ENCODE results near the gene GNG14. TPM values are rescaled to one million over a fixed set of nuclear protein-coding genes. Genes with fewer than 3 reads are reported as not detected.
"Not testable (repeated sequence)": the region's sequence is repeated elsewhere in the genome, so short reads cannot be mapped to it uniquely, and the experiment has no call there.

Gene GNG14
- not detected for polyA plus RNA-seq
- long read RNA-seq, donor 1: 0 reads
- long read RNA-seq, donor 2: 0 reads
- long read RNA-seq, donor 3: 0 reads
- long read RNA-seq, donor 4: 0 reads
- long read RNA-seq, donor 5: 0 reads
- long read RNA-seq, donor 6: 0 reads
- long read RNA-seq, donor 7: 0 reads
- long read RNA-seq, donor 8: 0 reads
- long read RNA-seq, donor 9: 0 reads
- long read RNA-seq, donor 10: 0 reads

GRCh38 chr19:12687496-12688196, at the start of gene GNG14:
Gene GNG14 (plus strand): TSS chr19:12687998. CDS start chr19:12688049, 51 bp downstream.
- no peaks in the 10 kb centered on the region for H3K4me1 ChIP-seq (ENCODE audit: control insufficient read depth in 3 of 3, insufficient read depth in 2 of 3, low read depth in 1 of 3, low read length in 2 of 3)
- H3K27me3 ChIP-seq (ENCODE audit: control insufficient read depth in 3 of 3, insufficient read depth in 3 of 3, low read length in 3 of 3): no peaks in the 10 kb centered on the region
- DNase-seq (no peak), FAIRE-seq (no peak)
- H3K27ac ChIP-seq (ENCODE audit: low read depth in 1 of 3, low read length in 2 of 3): no peak within 1 kb of the TSS
- H3K36me3 ChIP-seq (ENCODE audit: control insufficient read depth in 3 of 3, insufficient read depth in 2 of 3, low read depth in 1 of 3, low read length in 3 of 3): peaks cover 0 to 38% (median 0%) of the 10 kb centered on the region in 3 donors
- WGBS, 3 donors: 90 to 91% (median 91%) methylated on average over 9 of the region's 9 CpGs
- no peaks in the 10 kb centered on the region for H3K9me3 ChIP-seq (ENCODE audit: control insufficient read depth in 2 of 2, insufficient read depth in 1 of 2, low read depth in 1 of 2, low read length in 1 of 2)
- H3K4me3 ChIP-seq (ENCODE audit: low read depth in 1 of 3, low read length in 3 of 3): no peak within 1 kb of the TSS

DNA sequence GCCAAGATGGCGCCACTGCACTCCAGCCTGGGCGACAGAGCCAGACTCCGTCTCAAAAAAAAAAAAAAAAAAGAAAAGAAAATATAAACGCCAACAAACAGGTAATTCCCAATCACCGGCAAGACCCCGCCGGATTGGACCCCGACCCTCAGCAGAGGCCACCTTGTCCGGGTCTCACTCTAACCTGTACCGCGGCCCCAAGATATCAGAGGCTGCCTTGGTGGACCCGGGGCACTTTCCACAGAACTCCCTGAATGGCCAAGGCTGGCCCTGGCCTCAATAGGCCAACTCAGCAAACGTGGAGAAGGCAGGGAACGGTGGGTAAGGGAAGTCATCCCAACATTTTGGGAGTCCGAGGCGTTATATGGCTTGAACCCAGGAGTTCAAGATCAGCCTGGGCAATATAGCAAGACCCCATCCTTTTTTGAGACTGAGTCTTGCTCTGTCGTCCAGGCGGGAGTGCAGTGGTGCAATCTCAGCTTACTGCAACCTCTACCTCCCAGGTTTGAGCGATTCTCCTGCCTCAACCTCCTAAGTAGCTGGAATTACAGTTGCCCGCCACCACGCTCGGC, 49.1 kb upstream of the GNG14 start:
- FAIRE-seq (no peak), DNase-seq (no peak)
- Histone ChIP-seq H3K4me1 (ENCODE audit: control insufficient read depth in 3 of 3, insufficient read depth in 2 of 3, low read depth in 1 of 3, low read length in 2 of 3) (peaks cover 0 to 8% (median 0%) of the 10 kb centered on the region in 3 donors), H3K27me3 (ENCODE audit: control insufficient read depth in 3 of 3, insufficient read depth in 3 of 3, low read length in 3 of 3) (no peaks in the 10 kb centered on the region), H3K36me3 (ENCODE audit: control insufficient read depth in 3 of 3, insufficient read depth in 2 of 3, low read depth in 1 of 3, low read length in 3 of 3) (no peaks in the 10 kb centered on the region), H3K9me3 (ENCODE audit: control insufficient read depth in 2 of 2, insufficient read depth in 1 of 2, low read depth in 1 of 2, low read length in 1 of 2) (no peaks in the 10 kb centered on the region), H3K27ac (ENCODE audit: low read depth in 1 of 3, low read length in 2 of 3) (no peak overlapping the region), H3K4me3 (ENCODE audit: low read depth in 1 of 3, low read length in 3 of 3) (no peak overlapping the region)
- WGBS, 3 donors: 92 to 96% (median 94%) methylated on average over 20 to 22 of the region's 22 CpGs

GRCh38 chr19:12639901-12640613, 47.7 kb upstream of the GNG14 start:
- WGBS, 3 donors: 8 to 11% (median 9%) methylated on average over 39 of the region's 39 CpGs
- peaks cover 0 to 8% (median 0%) of the 10 kb centered on the region in 3 donors for H3K4me1 ChIP-seq (ENCODE audit: control insufficient read depth in 3 of 3, insufficient read depth in 2 of 3, low read depth in 1 of 3, low read length in 2 of 3)
- peak overlapping the region in 2 of 3 donors; percentile 10 to 13 for H3K4me3 ChIP-seq (ENCODE audit: low read depth in 1 of 3, low read length in 3 of 3)

DNA sequence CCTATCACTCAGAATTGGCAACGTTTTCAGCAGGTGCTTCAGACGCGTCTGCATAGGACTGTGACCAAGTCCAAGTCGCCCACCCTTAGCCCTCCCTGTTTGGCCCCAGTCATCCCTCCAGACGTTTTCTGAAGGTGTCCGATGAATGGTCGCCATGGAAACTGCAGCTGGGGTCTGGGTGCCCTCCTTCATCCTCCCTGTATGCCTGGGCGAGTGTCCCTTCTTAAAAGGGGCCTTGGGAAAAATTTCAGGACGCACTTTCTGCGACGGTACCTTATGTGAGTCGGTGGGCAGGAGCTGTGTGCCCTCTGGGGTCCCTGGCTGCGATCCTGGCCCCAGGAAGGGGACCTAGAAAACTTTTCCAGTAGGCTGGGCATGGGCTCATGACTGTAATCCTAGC, 46.3 kb upstream of the GNG14 start:
- Histone ChIP-seq H3K27me3 (ENCODE audit: control insufficient read depth in 3 of 3, insufficient read depth in 3 of 3, low read length in 3 of 3) (no peaks in the 10 kb centered on the region), H3K9me3 (ENCODE audit: control insufficient read depth in 2 of 2, insufficient read depth in 1 of 2, low read depth in 1 of 2, low read length in 1 of 2) (no peaks in the 10 kb centered on the region), H3K27ac (ENCODE audit: low read depth in 1 of 3, low read length in 2 of 3) (no peak overlapping the region), H3K4me3 (ENCODE audit: low read depth in 1 of 3, low read length in 3 of 3) (no peak overlapping the region), H3K36me3 (ENCODE audit: control insufficient read depth in 3 of 3, insufficient read depth in 2 of 3, low read depth in 1 of 3, low read length in 3 of 3) (no peaks in the 10 kb centered on the region), H3K4me1 (ENCODE audit: control insufficient read depth in 3 of 3, insufficient read depth in 2 of 3, low read depth in 1 of 3, low read length in 2 of 3) (peaks cover 0 to 8% (median 0%) of the 10 kb centered on the region in 3 donors)
- DNase-seq: no peak
- WGBS, 3 donors: 64 to 76% (median 66%) methylated on average over 13 of the region's 13 CpGs
- no peak for FAIRE-seq

More at GRCh38 chr19:12639901-12640613, 47.7 kb upstream of the GNG14 start:
- DNase-seq (peak; percentile 80 to 88), FAIRE-seq (no peak)
- no peak overlapping the region for H3K27ac ChIP-seq (ENCODE audit: low read depth in 1 of 3, low read length in 2 of 3)
- no peaks in the 10 kb centered on the region for H3K36me3 ChIP-seq (ENCODE audit: control insufficient read depth in 3 of 3, insufficient read depth in 2 of 3, low read depth in 1 of 3, low read length in 3 of 3)
- no peaks in the 10 kb centered on the region for H3K9me3 ChIP-seq (ENCODE audit: control insufficient read depth in 2 of 2, insufficient read depth in 1 of 2, low read depth in 1 of 2, low read length in 1 of 2)
- no peaks in the 10 kb centered on the region for H3K27me3 ChIP-seq (ENCODE audit: control insufficient read depth in 3 of 3, insufficient read depth in 3 of 3, low read length in 3 of 3)

- no peak for FAIRE-seq
These were observed 45.3 kb upstream of the GNG14 start for GRCh38 chr19:12642506-12642905.

GRCh38 chr19:12643716-12644115, 44.1 kb upstream of the GNG14 start:
- not testable (repeated sequence) for H3K36me3 ChIP-seq (ENCODE audit: control insufficient read depth in 3 of 3, insufficient read depth in 2 of 3, low read depth in 1 of 3, low read length in 3 of 3); H3K27ac ChIP-seq (ENCODE audit: low read depth in 1 of 3, low read length in 2 of 3); FAIRE-seq; DNase-seq; H3K4me3 ChIP-seq (ENCODE audit: low read depth in 1 of 3, low read length in 3 of 3); H3K27me3 ChIP-seq (ENCODE audit: control insufficient read depth in 3 of 3, insufficient read depth in 3 of 3, low read length in 3 of 3); H3K9me3 ChIP-seq (ENCODE audit: control insufficient read depth in 2 of 2, insufficient read depth in 1 of 2, low read depth in 1 of 2, low read length in 1 of 2)
- peaks cover 0 to 12% (median 0%) of the 10 kb centered on the region in 3 donors for H3K4me1 ChIP-seq (ENCODE audit: control insufficient read depth in 3 of 3, insufficient read depth in 2 of 3, low read depth in 1 of 3, low read length in 2 of 3)
- WGBS, 3 donors: 95 to 96% (median 96%) methylated on average over 13 to 14 of the region's 14 CpGs

More at GRCh38 chr19:12642506-12642905, 45.3 kb upstream of the GNG14 start:
- WGBS, 3 donors: 93 to 94% (median 93%) methylated on average over 26 of the region's 26 CpGs
- Histone ChIP-seq H3K27ac (ENCODE audit: low read depth in 1 of 3, low read length in 2 of 3) (no peak overlapping the region), H3K4me1 (ENCODE audit: control insufficient read depth in 3 of 3, insufficient read depth in 2 of 3, low read depth in 1 of 3, low read length in 2 of 3) (peaks cover 0 to 8% (median 0%) of the 10 kb centered on the region in 3 donors), H3K4me3 (ENCODE audit: low read depth in 1 of 3, low read length in 3 of 3) (no peak overlapping the region), H3K9me3 (ENCODE audit: control insufficient read depth in 2 of 2, insufficient read depth in 1 of 2, low read depth in 1 of 2, low read length in 1 of 2) (no peaks in the 10 kb centered on the region), H3K36me3 (ENCODE audit: control insufficient read depth in 3 of 3, insufficient read depth in 2 of 3, low read depth in 1 of 3, low read length in 3 of 3) (no peaks in the 10 kb centered on the region), H3K27me3 (ENCODE audit: control insufficient read depth in 3 of 3, insufficient read depth in 3 of 3, low read length in 3 of 3) (no peaks in the 10 kb centered on the region)
- DNase-seq: no peak

DNA sequence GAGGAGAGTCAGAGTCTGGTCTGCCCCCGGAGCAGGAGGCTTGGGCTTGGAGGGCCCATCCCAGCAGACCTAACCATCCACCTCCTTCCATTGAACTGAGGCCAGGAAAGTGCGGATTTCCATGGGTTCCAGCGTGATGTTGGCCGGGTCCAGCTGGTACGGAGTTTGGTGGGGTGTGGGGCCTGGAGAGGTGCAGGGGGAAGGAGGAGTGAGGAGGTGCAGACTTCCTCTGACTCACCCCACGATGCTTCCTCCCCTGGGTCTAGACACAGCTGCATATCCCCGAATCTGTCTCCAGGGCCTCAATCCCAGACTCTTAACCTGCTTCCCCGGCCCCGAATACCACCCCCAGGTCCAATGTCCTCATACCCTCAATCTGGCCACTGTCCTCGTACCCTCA, 41.2 kb upstream of the GNG14 start:
- DNase-seq: no peak
- H3K27me3 ChIP-seq (ENCODE audit: control insufficient read depth in 3 of 3, insufficient read depth in 3 of 3, low read length in 3 of 3): no peaks in the 10 kb centered on the region
- no peak overlapping the region for H3K4me3 ChIP-seq (ENCODE audit: low read depth in 1 of 3, low read length in 3 of 3)
- no peak for FAIRE-seq
- H3K9me3 ChIP-seq (ENCODE audit: control insufficient read depth in 2 of 2, insufficient read depth in 1 of 2, low read depth in 1 of 2, low read length in 1 of 2): no peaks in the 10 kb centered on the region
- 91 to 92% (median 92%) methylated on average over 10 of the region's 10 CpGs for WGBS, 3 donors
- peaks cover 0 to 4% (median 0%) of the 10 kb centered on the region in 3 donors for H3K4me1 ChIP-seq (ENCODE audit: control insufficient read depth in 3 of 3, insufficient read depth in 2 of 3, low read depth in 1 of 3, low read length in 2 of 3)
- no peak overlapping the region for H3K27ac ChIP-seq (ENCODE audit: low read depth in 1 of 3, low read length in 2 of 3)
- peaks cover 0 to 6% (median 0%) of the 10 kb centered on the region in 3 donors for H3K36me3 ChIP-seq (ENCODE audit: control insufficient read depth in 3 of 3, insufficient read depth in 2 of 3, low read depth in 1 of 3, low read length in 3 of 3)

DNA sequence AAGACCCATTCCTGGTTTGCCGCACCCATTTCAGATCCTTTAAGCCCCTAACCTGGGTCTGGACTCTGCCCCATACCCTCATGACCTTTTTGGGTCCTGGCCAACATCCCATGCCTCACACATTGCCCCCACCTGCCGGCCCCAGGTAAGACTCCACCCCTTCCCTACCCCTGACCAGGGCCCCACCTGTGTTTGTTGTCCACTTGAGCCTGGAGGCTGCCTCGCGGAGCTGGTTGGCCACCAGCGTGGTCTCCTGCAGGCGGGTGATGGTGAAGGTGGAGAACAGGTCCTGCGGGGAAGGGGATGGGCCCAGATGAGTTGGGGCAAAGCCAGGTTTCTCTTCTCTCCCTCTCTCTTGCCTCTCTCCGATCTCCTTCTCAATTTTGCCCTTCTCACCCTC, 40.8 kb upstream of the GNG14 start:
- FAIRE-seq: no peak
- no peaks in the 10 kb centered on the region for H3K9me3 ChIP-seq (ENCODE audit: control insufficient read depth in 2 of 2, insufficient read depth in 1 of 2, low read depth in 1 of 2, low read length in 1 of 2)
- no peak overlapping the region for H3K4me3 ChIP-seq (ENCODE audit: low read depth in 1 of 3, low read length in 3 of 3)
- peak in 1 of 2 donors; percentile 34 for DNase-seq
- peaks cover 0 to 10% (median 0%) of the 10 kb centered on the region in 3 donors for H3K36me3 ChIP-seq (ENCODE audit: control insufficient read depth in 3 of 3, insufficient read depth in 2 of 3, low read depth in 1 of 3, low read length in 3 of 3)
- no peaks in the 10 kb centered on the region for H3K27me3 ChIP-seq (ENCODE audit: control insufficient read depth in 3 of 3, insufficient read depth in 3 of 3, low read length in 3 of 3)
- 32 to 63% (median 61%) methylated on average over 8 of the region's 8 CpGs for WGBS, 3 donors
- H3K27ac ChIP-seq (ENCODE audit: low read depth in 1 of 3, low read length in 2 of 3): no peak overlapping the region
- peaks cover 0 to 4% (median 0%) of the 10 kb centered on the region in 3 donors for H3K4me1 ChIP-seq (ENCODE audit: control insufficient read depth in 3 of 3, insufficient read depth in 2 of 3, low read depth in 1 of 3, low read length in 2 of 3)

Data from small intestine (tissue), 16 donors.